WTC11 (cell line): Measurements from ENCODE around the gene SPACA7. TPM values are rescaled to one million over a fixed set of nuclear protein-coding genes. Genes with fewer than 3 reads are reported as not detected.

Source experiments
- ATAC-seq: fragments of 200-7000 bp; cut with Tn5 transposase; 2 replicates; pipeline ENCODE4 v1.10.0; 2021; ENCODE audit warnings: mild to moderate bottlenecking, moderate library complexity
- CTCF ChIA-PET: fragments of 300-600 bp; sonication (Branson Sonifier 250); formaldehyde crosslinking; loops from one replicate; lab custom pipeline; 2021; ENCODE audit warnings: antibody characterized with exemption; lab: Charles Lee
- POLR2A ChIA-PET: fragments of 350-600 bp; sonication (Branson Sonifier 250); formaldehyde crosslinking; loops from one replicate; lab custom pipeline; 2021; ENCODE audit warnings: antibody characterized with exemption; lab: Charles Lee
- DNase-seq: peaks from one replicate; pipeline ENCODE4 v3.0.0; 2021; ENCODE audit warnings: low spot score
- H3K27ac Mint-ChIP-seq: 2 replicates; pipeline ENCODE4 v1.8.0; 2021; ENCODE audit warnings: mixed read lengths
- H3K27me3 Mint-ChIP-seq: 2 replicates; pipeline ENCODE4 v1.8.0; 2021; ENCODE audit warnings: low read depth, mild to moderate bottlenecking, moderate library complexity, mixed read lengths
- H3K36me3 Mint-ChIP-seq: 2 replicates; pipeline ENCODE4 v1.8.0; 2021; ENCODE audit warnings: mixed read lengths
- H3K4me1 Mint-ChIP-seq: 2 replicates; pipeline ENCODE4 v1.8.0; 2022; ENCODE audit warnings: mixed read lengths
- H3K4me3 Mint-ChIP-seq: 2 replicates; pipeline ENCODE4 v1.8.0; 2021; ENCODE audit warnings: mild to moderate bottlenecking, moderate library complexity, mixed read lengths
- H3K9me3 Mint-ChIP-seq: 2 replicates; pipeline ENCODE4 v1.8.0; 2021; ENCODE audit warnings: mixed read lengths
- AFF4 ChIP-seq: sonication (generic); formaldehyde crosslinking; IDR thresholded peaks from 2 replicates; pipeline ENCODE4 v1.8.1; 2023; ENCODE audit warnings: mild to moderate bottlenecking, missing genetic modification reagents, borderline replicate concordance
- CDX4 ChIP-seq: fragments of 250-450 bp; sonication (Bioruptor Pico); IDR thresholded peaks from 2 replicates; pipeline ENCODE4 v1.9.0; 2021; ENCODE audit warnings: moderate library complexity, mild to moderate bottlenecking, inconsistent platforms, borderline replicate concordance
- CREM ChIP-seq: sonication (generic); formaldehyde crosslinking; IDR thresholded peaks from 2 replicates; pipeline ENCODE4 v1.8.1; 2022; ENCODE audit warnings: mild to moderate bottlenecking, missing genetic modification reagents, moderate library complexity
- ESRRA ChIP-seq: sonication (generic); formaldehyde crosslinking; IDR thresholded peaks from 2 replicates; pipeline ENCODE4 v1.8.1; 2022; ENCODE audit warnings: mild to moderate bottlenecking, missing genetic modification reagents, borderline replicate concordance
- FOXK1 ChIP-seq: sonication (generic); formaldehyde crosslinking; IDR thresholded peaks from 2 replicates; pipeline ENCODE4 v1.8.0; 2022; ENCODE audit warnings: mild to moderate bottlenecking, moderate library complexity, missing genetic modification reagents
- GTF2I ChIP-seq: fragments of 250-450 bp; sonication (Bioruptor Pico); conservative IDR thresholded peaks from 2 replicates; pipeline ENCODE4 v1.4.0; 2021; ENCODE audit warnings: mild to moderate bottlenecking
- HMGA2 ChIP-seq: fragments of 250-450 bp; sonication (Bioruptor Pico); IDR thresholded peaks from 2 replicates; pipeline ENCODE4 v1.4.0; 2021; ENCODE audit warnings: mild to moderate bottlenecking, moderate library complexity
- KAT7 ChIP-seq: sonication (generic); formaldehyde crosslinking; IDR thresholded peaks from 2 replicates; pipeline ENCODE4 v1.8.1; 2023; ENCODE audit warnings: missing genetic modification reagents, mild to moderate bottlenecking, borderline replicate concordance
- MAX ChIP-seq: sonication (generic); formaldehyde crosslinking; IDR thresholded peaks from 2 replicates; pipeline ENCODE4 v1.8.0; 2022; ENCODE audit warnings: mild to moderate bottlenecking, missing genetic modification reagents
- MXD4 ChIP-seq: fragments of 250-450 bp; sonication (Bioruptor Pico); IDR thresholded peaks from 2 replicates; pipeline ENCODE4 v1.8.0; 2021; ENCODE audit warnings: mild to moderate bottlenecking, moderate library complexity, borderline replicate concordance
- NR2C2 ChIP-seq: sonication (generic); formaldehyde crosslinking; IDR thresholded peaks from 2 replicates; pipeline ENCODE4 v1.8.0; 2022; ENCODE audit warnings: mild to moderate bottlenecking, missing genetic modification reagents
- RORB ChIP-seq: fragments of 250-450 bp; sonication (Bioruptor Pico); IDR thresholded peaks from 2 replicates; pipeline ENCODE4 v1.9.0; 2021; ENCODE audit warnings: mild to moderate bottlenecking
- SP1 ChIP-seq: sonication (generic); formaldehyde crosslinking; conservative IDR thresholded peaks from 2 replicates; pipeline ENCODE4 v1.8.1; 2022; ENCODE audit warnings: missing genetic modification reagents
- TCF7 ChIP-seq: sonication (generic); formaldehyde crosslinking; IDR thresholded peaks from 2 replicates; pipeline ENCODE4 v1.8.0; 2022; ENCODE audit warnings: mild to moderate bottlenecking, low read depth, missing genetic modification reagents, moderate library complexity
- ZNF219 ChIP-seq: sonication (generic); formaldehyde crosslinking; IDR thresholded peaks from 2 replicates; pipeline ENCODE4 v1.8.0; 2023; ENCODE audit warnings: missing genetic modification reagents, mild to moderate bottlenecking, borderline replicate concordance
- ZNF281 ChIP-seq: sonication (generic); formaldehyde crosslinking; IDR thresholded peaks from 2 replicates; pipeline ENCODE4 v1.8.0; 2023; ENCODE audit warnings: mild to moderate bottlenecking, missing genetic modification reagents
- ZNF317 ChIP-seq: sonication (generic); formaldehyde crosslinking; IDR thresholded peaks from 2 replicates; pipeline ENCODE4 v1.8.1; 2023; ENCODE audit warnings: low read depth, mild to moderate bottlenecking, moderate library complexity, missing genetic modification reagents, borderline replicate concordance
- ZNF416 ChIP-seq: fragments of 250-450 bp; sonication (Bioruptor Pico); IDR thresholded peaks from 2 replicates; pipeline ENCODE4 v1.9.0; 2021; ENCODE audit warnings: mild to moderate bottlenecking, inconsistent platforms
- ZNF423 ChIP-seq: fragments of 250-450 bp; sonication (Bioruptor Pico); IDR thresholded peaks from 2 replicates; pipeline ENCODE4 v2.1.2; 2022; ENCODE audit warnings: mild to moderate bottlenecking, moderate library complexity
- ZNF425 ChIP-seq: fragments of 250-450 bp; sonication (Bioruptor Pico); conservative IDR thresholded peaks from 2 replicates; pipeline ENCODE4 v1.9.0; 2021; ENCODE audit warnings: mild to moderate bottlenecking
- ZSCAN18 ChIP-seq: fragments of 250-450 bp; sonication (Bioruptor Pico); IDR thresholded peaks from 2 replicates; pipeline ENCODE4 v2.1.2; 2022; ENCODE audit warnings: mild to moderate bottlenecking, moderate library complexity
- total RNA-seq: library from RNA; stranded (reverse); gene quantifications from 3 replicates; pipeline ENCODE4 v1.2.3, GENCODE V29; 2021

The SPACA7 gene
- total RNA-seq, 1 experiment from 2014 or later: not detected

GRCh38 chr13:112467236-112467635 is 91.1 kb downstream of the SPACA7 start (continued):
- no peak for TF ChIP-seq MAX (CRISPR knock-in tag)

- POLR2A ChIA-PET: no interaction called here
- DNase-seq (no peak), ATAC-seq (no peak)
- no peak overlapping the region for H3K27ac Mint-ChIP-seq
- H3K27me3 Mint-ChIP-seq: no peaks in the 10 kb centered on the region
- no peaks in the 10 kb centered on the region; the same call in 1 of the 2 replicates for H3K9me3 Mint-ChIP-seq
- H3K4me3 Mint-ChIP-seq: no peak overlapping the region
- no peaks in the 10 kb centered on the region for H3K36me3 Mint-ChIP-seq
- CTCF ChIA-PET: no interaction called here
- no peaks in the 10 kb centered on the region for H3K4me1 Mint-ChIP-seq
- TF ChIP-seq NR2C2 (CRISPR knock-in tag) (no peak), AFF4 (CRISPR knock-in tag) (no peak), ESRRA (CRISPR knock-in tag) (no peak), MXD4 (CRISPR knock-in tag) (no peak), TCF7 (no peak), CREM (no peak), CDX4 (CRISPR knock-in tag) (no peak), KAT7 (CRISPR knock-in tag) (no peak), RORB (CRISPR knock-in tag) (no peak), FOXK1 (CRISPR knock-in tag) (no peak)
Measured at GRCh38 chr13:112468069-112468468, 91.9 kb downstream of the SPACA7 start.

GRCh38 chr13:112469071-112469745 is 93.1 kb downstream of the SPACA7 start:
- ChIA-PET POLR2A (no interaction called here), CTCF (no interaction called here)
- DNase-seq (no peak), ATAC-seq (no peak)
- Mint-ChIP-seq H3K4me3 (no peak overlapping the region), H3K27ac (no peak overlapping the region), H3K36me3 (no peaks in the 10 kb centered on the region), H3K4me1 (no peaks in the 10 kb centered on the region), H3K9me3 (no peaks in the 10 kb centered on the region; the same call in 1 of the 2 replicates), H3K27me3 (no peaks in the 10 kb centered on the region)
- TF ChIP-seq ZNF416 (CRISPR knock-in tag) (no peak), SP1 (CRISPR knock-in tag) (no peak), TCF7 (no peak), ZNF423 (CRISPR knock-in tag) (no peak), ZSCAN18 (CRISPR knock-in tag) (no peak), ESRRA (CRISPR knock-in tag) (no peak), ZNF281 (CRISPR knock-in tag) (no peak), ZNF425 (CRISPR knock-in tag) (no peak), MAX (CRISPR knock-in tag) (no peak), GTF2I (no peak), HMGA2 (no peak), ZNF219 (no peak), ZNF317 (CRISPR knock-in tag) (no peak)
